Upper lobe of left lung (tissue), 4 donors: Measurements from ENCODE around the gene TRHDE.

Experiments used
- CTCF ChIP-seq, 6 experiments: fragments of 450-650 bp in 4 of 6; fragments of 200-600 bp in 2 of 6; sonication (generic) in 2 of 6; IDR thresholded peaks; one replicate each; pipeline ENCODE4 v1.5.1; 2016 to 2019; ENCODE audit warnings: antibody characterized with exemption in 6 of 6
- EP300 ChIP-seq, 4 donors: sonication (generic); formaldehyde crosslinking; IDR thresholded peaks; one replicate each; pipeline ENCODE4 v1.5.1; 2017; ENCODE audit warnings: antibody characterized with exemption in 4 of 4, control low read depth in 2 of 4
- POLR2A ChIP-seq, 4 donors: fragments of 450-650 bp; IDR thresholded peaks; one replicate each; pipeline ENCODE4 v1.5.1; 2016 to 2017; ENCODE audit warnings: antibody characterized with exemption in 4 of 4, mild to moderate bottlenecking in 2 of 4

GRCh38 chr12:72505227-72505626 is 233.1 kb downstream of the TRHDE start:
- TF ChIP-seq POLR2A (IDR thresholded peaks at IDR 0.05) (no peak), CTCF (IDR thresholded peaks at IDR 0.05) (no peak), EP300 (IDR thresholded peaks at IDR 0.05) (no peak)
